HK-2 (cell line): Measurements from ENCODE around the gene NLRP3.
A peak's percentile ranks its signal among the peaks of the same experiment; 100 is the strongest.
"Not testable (repeated sequence)": the region's sequence is repeated elsewhere in the genome, so short reads cannot be mapped to it uniquely, and the experiment has no call there.

Source experiments
- DNase-seq: peaks from one replicate; pipeline ENCODE4 v3.0.0-alpha.2; 2018; ENCODE audit not compliant: unreplicated experiment

The NLRP3 gene

GRCh38 chr1:247469141-247469535, 53.2 kb downstream of the NLRP3 start:
- no peak for DNase-seq

DNA sequence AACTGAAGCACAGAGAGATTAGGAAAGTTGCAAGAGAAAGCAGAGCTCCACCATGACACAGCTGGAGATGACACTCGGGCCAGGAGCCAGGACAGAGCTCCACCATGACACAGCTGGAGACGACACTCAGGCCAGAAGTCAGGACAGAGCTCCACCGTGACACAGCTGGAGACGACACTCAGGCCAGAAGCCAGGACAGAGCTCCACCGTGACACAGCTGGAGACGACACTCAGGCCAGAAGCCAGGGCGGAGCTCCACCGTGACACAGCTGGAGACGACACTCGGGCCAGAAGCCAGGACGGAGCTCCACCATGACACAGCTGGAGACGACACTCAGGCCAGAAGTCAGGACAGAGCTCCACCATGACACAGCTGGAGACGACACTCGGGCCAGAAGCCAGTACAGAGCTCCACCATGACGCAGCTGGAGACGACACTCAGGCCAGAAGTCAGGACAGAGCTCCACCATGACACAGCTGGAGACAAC, 55.0 kb downstream of the NLRP3 start:
- DNase-seq, result not testable (repeated sequence)

DNA sequence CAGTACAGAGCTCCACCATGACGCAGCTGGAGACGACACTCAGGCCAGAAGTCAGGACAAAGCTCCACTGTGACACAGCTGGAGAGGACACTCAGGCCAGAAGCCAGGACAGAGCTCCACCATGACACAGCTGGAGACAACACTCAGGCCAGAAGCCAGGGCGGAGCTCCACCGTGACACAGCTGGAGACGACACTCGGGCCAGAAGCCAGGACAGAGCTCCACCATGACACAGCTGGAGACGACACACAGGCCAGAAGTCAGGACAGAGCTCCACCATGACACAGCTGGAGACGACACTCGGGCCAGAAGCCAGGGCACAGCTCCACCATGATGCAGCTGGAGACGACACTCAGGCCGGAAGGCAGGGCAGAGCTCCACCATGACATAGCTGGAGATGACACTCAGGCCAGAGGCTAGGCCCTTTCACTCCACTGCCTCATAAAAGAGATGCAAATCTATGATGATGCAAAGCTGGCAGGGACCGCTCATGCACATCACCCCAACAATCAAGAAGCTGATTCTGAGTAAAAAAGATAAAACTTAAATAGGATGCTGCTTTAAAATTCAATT, 55.6 kb downstream of the NLRP3 start:
- no peak for DNase-seq

- DNase-seq, result no peak
These were observed 56.1 kb downstream of the NLRP3 start for GRCh38 chr1:247472035-247472434.

DNA sequence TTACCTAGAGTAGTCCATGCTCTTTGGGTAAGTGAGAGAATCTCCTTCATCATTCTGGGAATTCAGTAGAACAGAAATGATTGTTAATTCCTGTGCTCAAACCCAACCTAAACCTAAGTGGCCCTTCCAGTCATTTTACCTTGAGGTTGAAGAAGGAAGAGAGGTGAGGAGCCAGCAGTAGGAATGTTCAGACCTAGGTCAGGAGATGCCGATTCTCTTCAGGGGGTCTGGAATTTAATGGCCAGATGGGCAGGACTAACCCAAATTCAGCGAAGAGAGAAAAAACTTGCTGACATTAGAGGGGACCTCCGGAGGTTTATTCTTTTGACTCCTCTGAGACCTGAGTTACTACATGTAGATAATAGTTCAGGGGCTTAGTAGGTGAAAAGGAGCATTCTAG, 58.4 kb downstream of the NLRP3 start:
- DNase-seq, result no peak

DNA sequence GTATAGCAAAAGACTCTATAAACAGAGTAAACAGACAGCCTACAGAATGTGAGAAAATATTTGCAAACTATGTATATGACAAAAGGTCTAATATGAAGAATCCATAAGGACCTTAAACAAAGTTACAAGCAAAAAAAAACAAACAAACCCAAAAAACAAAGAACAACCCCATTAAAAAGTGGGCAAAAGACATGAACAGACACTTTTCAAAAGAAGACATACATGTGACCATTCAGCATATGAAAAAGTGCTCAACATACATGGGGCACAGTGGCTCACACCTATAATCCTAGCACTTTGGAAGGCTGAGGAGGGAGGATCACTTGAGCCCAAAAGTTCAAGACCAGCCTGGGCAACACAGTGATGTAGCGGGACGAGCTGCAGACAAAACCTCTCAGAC, 59.8 kb downstream of the NLRP3 start:
- DNase-seq, result no peak

- not testable (repeated sequence) for DNase-seq
These were observed 60.5 kb downstream of the NLRP3 start for GRCh38 chr1:247476328-247477058.

- no peak for DNase-seq
These were observed 66.8 kb downstream of the NLRP3 start for GRCh38 chr1:247482747-247483146.

DNA sequence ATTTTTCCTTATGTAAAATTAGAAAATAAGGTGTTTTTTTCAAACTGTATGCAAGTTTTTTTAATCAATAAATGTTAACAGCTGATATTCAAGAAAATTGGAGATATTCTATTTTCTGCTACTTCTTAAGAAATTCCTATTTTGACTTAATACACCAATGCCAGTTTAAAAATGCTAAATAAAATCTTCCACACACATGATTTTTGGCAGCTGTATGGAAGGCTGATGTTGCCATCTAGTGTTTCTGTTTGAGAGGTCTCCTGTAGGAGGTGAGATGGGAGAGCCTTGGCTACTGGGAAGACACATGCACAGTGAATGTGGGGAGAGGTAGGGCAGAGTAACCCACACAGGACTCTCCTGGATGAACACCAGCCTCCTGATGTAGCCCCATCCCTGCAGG, 71.1 kb downstream of the NLRP3 start:
- peak; percentile 7 for DNase-seq

DNA sequence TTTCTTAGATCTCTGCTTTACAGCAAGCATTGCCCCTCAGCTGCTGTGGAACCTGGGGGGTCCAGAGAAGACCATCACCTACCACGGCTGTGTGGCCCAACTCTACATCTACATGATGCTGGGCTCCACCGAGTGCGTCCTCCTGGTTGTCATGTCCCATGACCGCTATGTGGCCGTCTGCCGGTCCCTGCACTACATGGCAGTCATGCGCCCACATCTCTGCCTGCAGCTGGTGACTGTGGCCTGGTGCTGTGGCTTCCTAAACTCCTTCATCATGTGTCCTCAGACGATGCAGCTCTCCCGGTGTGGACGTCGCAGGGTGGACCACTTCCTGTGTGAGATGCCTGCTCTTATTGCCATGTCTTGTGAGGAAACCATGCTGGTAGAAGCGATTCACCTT, 75.4 kb downstream of the NLRP3 start:
- DNase-seq, result no peak

DNA sequence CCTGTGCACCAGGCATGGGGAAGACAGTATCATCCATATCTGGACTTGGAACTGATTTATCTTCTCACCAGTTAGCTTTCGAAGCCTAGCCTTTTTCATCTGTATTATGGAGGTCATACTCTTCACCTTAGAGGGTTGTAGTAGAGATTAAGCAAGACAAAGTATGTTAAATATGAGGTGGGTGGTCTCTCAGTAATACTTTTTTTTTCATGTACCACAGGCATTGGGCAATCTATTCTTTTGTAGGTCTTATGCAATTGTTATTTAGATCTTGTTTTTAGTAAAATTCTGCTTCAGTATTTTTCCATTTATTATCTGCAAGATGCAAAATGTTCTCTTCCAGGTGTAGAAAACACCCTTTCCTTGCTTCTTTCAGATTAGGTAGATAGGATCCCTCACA, 77.1 kb downstream of the NLRP3 start:
- no peak for DNase-seq

DNA sequence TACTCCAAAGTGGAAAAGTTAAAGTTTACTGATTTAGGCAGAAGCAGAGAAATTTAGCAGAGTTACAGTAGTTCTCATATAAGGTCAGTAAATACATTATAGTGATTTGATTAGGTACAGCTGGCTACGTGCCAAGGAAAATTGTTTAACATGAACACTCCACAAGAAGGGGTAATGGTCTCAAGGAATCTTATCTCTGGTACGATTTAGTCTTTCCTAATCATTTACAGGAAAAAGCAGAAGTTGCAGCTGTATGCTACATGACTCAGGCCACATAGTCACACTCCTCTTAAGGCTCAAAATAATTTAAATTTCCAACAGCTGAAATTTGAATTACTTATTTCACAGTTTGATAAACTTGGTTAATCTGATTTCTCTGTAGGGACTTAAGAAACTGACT, 78.8 kb downstream of the NLRP3 start:
- no peak for DNase-seq

GRCh38 chr1:247496581-247497285, 80.8 kb downstream of the NLRP3 start:
- no peak for DNase-seq
